Ascending aorta (tissue), 2 donors: Measurements from ENCODE around the gene TBC1D22B. TPM values are rescaled to one million over a fixed set of nuclear protein-coding genes. Genes with fewer than 3 reads are reported as not detected.

ENCODE experiments used
- DNase-seq, 2 donors: peaks; one replicate each; pipeline ENCODE4 v3.0.0-alpha.2; 2019; ENCODE audit warnings: low spot score in 2 of 2
- H3K27ac ChIP-seq, 2 donors: fragments of 200-600 bp; sonication (generic); one replicate each; pipeline ENCODE4 v1.5.1; 2016 to 2017; ENCODE audit warnings: mild to moderate bottlenecking in 1 of 2
- H3K27me3 ChIP-seq: fragments of 200-600 bp; sonication (generic); one replicate; pipeline ENCODE4 v1.5.1; 2017
- H3K36me3 ChIP-seq, 2 donors: fragments of 200-600 bp; sonication (generic); one replicate each; pipeline ENCODE4 v1.5.1; 2016
- H3K4me1 ChIP-seq, 2 donors: fragments of 200-600 bp; sonication (generic); one replicate each; pipeline ENCODE4 v1.5.1; 2016 to 2017; ENCODE audit warnings: mild to moderate bottlenecking in 1 of 2
- H3K4me3 ChIP-seq, 2 donors: fragments of 200-600 bp; sonication (generic); one replicate each; pipeline ENCODE4 v1.5.1; 2016 to 2017; ENCODE audit warnings: mild to moderate bottlenecking in 1 of 2
- H3K9me3 ChIP-seq, 2 donors: fragments of 200-600 bp; sonication (generic); one replicate each; pipeline ENCODE4 v1.5.1; 2016
- CTCF ChIP-seq, 3 experiments: fragments of 200-600 bp in 2 of 3; fragments of 450-650 bp in 1 of 3; sonication (generic) in 2 of 3; IDR thresholded peaks; one replicate each; pipeline ENCODE4 v1.5.1; 2016 to 2019; ENCODE audit warnings: antibody characterized with exemption in 3 of 3, mild to moderate bottlenecking in 1 of 3, moderate library complexity in 1 of 3
- intact Hi-C: fragments of 100-400 bp; cut with DNase I; formaldehyde crosslinking; loops from one replicate; pipeline ENCODE4 v1.15.1; 2023
- total RNA-seq: library from RNA; depleted of rRNA; stranded (reverse); fragments of >200 nt; gene quantifications from one replicate; pipeline ENCODE4 v1.1.0, GENCODE V29; 2016

TBC1D22B gene
- total RNA-seq, 1 donor from 2014 or later: 11.1 TPM

DNA sequence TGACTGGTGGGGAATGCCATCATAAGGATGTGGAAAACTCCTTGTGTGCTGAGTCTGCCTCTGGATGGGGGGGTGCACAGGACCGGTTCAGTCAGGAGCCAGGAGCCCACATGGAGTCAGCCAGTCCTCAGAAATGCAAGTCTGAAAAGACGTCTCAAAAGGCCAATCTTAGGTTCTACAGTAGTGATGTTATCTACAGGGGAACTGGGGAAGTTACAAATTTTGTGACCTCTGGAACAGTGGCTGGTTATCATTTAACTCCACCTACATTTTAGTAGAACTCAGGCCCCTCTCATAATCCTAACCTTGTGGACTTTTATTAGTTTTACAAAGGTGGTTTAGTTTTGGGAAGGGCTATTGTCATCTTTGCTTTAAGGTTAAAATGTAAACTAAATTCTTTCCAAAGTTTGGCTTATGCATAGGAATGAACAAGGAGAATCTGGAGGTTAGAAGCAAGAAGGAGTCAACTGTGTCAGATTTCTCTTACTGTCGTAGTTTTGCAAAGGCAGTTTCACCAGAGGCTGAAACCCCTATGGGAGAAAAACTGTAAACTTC is 13.7 kb upstream of the TBC1D22B start:
- Histone ChIP-seq H3K4me1 (peaks cover 9 to 47% of the 10 kb centered on the region in 2 donors), H3K27ac (peak overlapping the region; percentile 90 to 93), H3K4me3 (no peak overlapping the region), H3K36me3 (no peaks in the 10 kb centered on the region), H3K27me3 (no peaks in the 10 kb centered on the region), H3K9me3 (no peaks in the 10 kb centered on the region)
- intact Hi-C loops: loop anchor here (2.0 kb wide), 1 partner anchor 109 kb away; no protein-coding TSS in a partner anchor
- no peak for DNase-seq
- no peak for TF ChIP-seq CTCF (IDR thresholded peaks at IDR 0.05)

- intact Hi-C loops: loop anchor here (1.0 kb wide), 2 partner anchors 13 to 35 kb away; partner anchors contain the start of gene TBC1D22B
- H3K9me3 ChIP-seq: no peaks in the 10 kb centered on the region
- peak overlapping the region; percentile 90 to 93 for H3K27ac ChIP-seq
- H3K4me3 ChIP-seq: no peak overlapping the region
- H3K27me3 ChIP-seq: no peaks in the 10 kb centered on the region
- no peak for TF ChIP-seq CTCF (IDR thresholded peaks at IDR 0.05)
- peak; percentile 86 to 97 for DNase-seq
- no peaks in the 10 kb centered on the region for H3K36me3 ChIP-seq
- peaks cover 9 to 40% of the 10 kb centered on the region in 2 donors for H3K4me1 ChIP-seq
These were observed 12.9 kb upstream of the TBC1D22B start for GRCh38 chr6:37244430-37245310.

- Histone ChIP-seq H3K27me3 (no peaks in the 10 kb centered on the region), H3K4me1 (no peaks in the 10 kb centered on the region), H3K36me3 (no peaks in the 10 kb centered on the region), H3K27ac (no peak overlapping the region), H3K9me3 (no peaks in the 10 kb centered on the region), H3K4me3 (no peak overlapping the region)
- no peak for DNase-seq
- no peak for TF ChIP-seq CTCF (IDR thresholded peaks at IDR 0.05)
- intact Hi-C loops: no loop called here
These were observed 6.3 kb upstream of the TBC1D22B start for GRCh38 chr6:37251211-37251780.

DNA sequence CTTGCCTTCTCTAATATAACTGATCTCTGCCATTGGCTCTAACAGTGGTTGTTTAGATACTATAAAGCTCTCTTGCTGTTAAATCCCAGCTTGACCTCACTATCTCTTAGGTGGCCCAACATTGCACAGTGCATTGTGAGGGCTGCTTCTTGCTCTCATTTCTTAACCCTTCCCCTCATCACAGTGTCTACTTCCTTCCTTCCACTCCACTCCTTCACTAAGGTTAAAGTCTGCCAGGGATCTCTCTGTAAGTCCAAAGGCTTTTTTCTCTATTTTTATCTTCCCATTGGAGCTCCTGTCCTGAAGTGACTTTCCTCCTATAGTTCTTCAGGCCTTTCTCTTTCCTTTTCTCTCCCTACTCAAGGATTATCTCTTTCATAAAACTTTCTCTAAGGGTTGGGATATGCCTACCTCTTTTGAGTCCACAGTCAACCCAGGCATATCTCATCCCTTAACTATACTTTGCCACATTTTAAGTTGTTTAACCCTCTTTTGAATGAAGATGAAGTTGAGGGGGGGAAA is 4.0 kb upstream of the TBC1D22B start:
- Histone ChIP-seq H3K4me3 (no peak overlapping the region), H3K36me3 (no peaks in the 10 kb centered on the region), H3K27ac (no peak overlapping the region), H3K4me1 (peaks cover 2 to 4% of the 10 kb centered on the region in 2 donors), H3K9me3 (no peaks in the 10 kb centered on the region), H3K27me3 (no peaks in the 10 kb centered on the region)
- TF ChIP-seq CTCF (IDR thresholded peaks at IDR 0.05): no peak
- no peak for DNase-seq
- intact Hi-C loops: no loop called here

GRCh38 chr6:37254881-37255280 is 2.7 kb upstream of the TBC1D22B start:
- no peaks in the 10 kb centered on the region for H3K9me3 ChIP-seq
- H3K27me3 ChIP-seq: no peaks in the 10 kb centered on the region
- H3K27ac ChIP-seq: no peak overlapping the region
- TF ChIP-seq CTCF (IDR thresholded peaks at IDR 0.05): no peak
- intact Hi-C loops: no loop called here
- H3K36me3 ChIP-seq: no peaks in the 10 kb centered on the region
- DNase-seq: no peak
- no peak overlapping the region for H3K4me3 ChIP-seq
- peaks cover 7 to 8% of the 10 kb centered on the region in 2 donors for H3K4me1 ChIP-seq
